ENCODE results near the gene CTSF. TPM values are rescaled to one million over a fixed set of nuclear protein-coding genes. Genes with fewer than 3 reads are reported as not detected.

CTSF gene
- total and polyA plus RNA-seq, 2 donors (not counting 1 experiment from before 2014, with no cell fraction given), result 16.6 to 20.9 TPM

- TF ChIP-seq, protein P1, sequence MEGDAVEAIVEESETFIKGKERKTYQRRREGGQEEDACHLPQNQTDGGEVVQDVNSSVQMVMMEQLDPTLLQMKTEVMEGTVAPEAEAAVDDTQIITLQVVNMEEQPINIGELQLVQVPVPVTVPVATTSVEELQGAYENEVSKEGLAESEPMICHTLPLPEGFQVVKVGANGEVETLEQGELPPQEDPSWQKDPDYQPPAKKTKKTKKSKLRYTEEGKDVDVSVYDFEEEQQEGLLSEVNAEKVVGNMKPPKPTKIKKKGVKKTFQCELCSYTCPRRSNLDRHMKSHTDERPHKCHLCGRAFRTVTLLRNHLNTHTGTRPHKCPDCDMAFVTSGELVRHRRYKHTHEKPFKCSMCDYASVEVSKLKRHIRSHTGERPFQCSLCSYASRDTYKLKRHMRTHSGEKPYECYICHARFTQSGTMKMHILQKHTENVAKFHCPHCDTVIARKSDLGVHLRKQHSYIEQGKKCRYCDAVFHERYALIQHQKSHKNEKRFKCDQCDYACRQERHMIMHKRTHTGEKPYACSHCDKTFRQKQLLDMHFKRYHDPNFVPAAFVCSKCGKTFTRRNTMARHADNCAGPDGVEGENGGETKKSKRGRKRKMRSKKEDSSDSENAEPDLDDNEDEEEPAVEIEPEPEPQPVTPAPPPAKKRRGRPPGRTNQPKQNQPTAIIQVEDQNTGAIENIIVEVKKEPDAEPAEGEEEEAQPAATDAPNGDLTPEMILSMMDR (IDR thresholded peaks at IDR 0.05), result no peak
- no peak for TF ChIP-seq EZH2 (IDR thresholded peaks at IDR 0.05; ENCODE audit: borderline replicate concordance, insufficient read depth, low read depth, low read length, poor library complexity, severe bottlenecking)
Measured at GRCh38 chr11:66554602-66555001, 13.8 kb downstream of the CTSF start.

GRCh38 chr11:66550887-66551286, 17.5 kb downstream of the CTSF start:
- TF ChIP-seq, protein P1 (IDR thresholded peaks at IDR 0.05), result no peak
- TF ChIP-seq EZH2 (IDR thresholded peaks at IDR 0.05; ENCODE audit: borderline replicate concordance, insufficient read depth, low read depth, low read length, poor library complexity, severe bottlenecking), result no peak
- no peak overlapping the region for H3K27ac ChIP-seq (ENCODE audit: low read length in 2 of 2)

More at GRCh38 chr11:66554602-66555001, 13.8 kb downstream of the CTSF start:
- Histone ChIP-seq H4K20me1 (ENCODE audit: control insufficient read depth, insufficient read depth, low read length, poor library complexity, severe bottlenecking) (no peaks in the 10 kb centered on the region), H3K9ac (ENCODE audit: low read length) (no peak overlapping the region), H3K4me3 (ENCODE audit: control extremely low read depth in 1 of 5, extremely low read depth in 1 of 5, insufficient read depth in 1 of 5, low read depth in 2 of 5, low read length in 4 of 5) (no peak overlapping the region), H3K27ac (ENCODE audit: low read length in 2 of 2) (no peak overlapping the region), H2AFZ (ENCODE audit: insufficient read depth, low read depth, low read length, poor library complexity, severe bottlenecking) (no peak overlapping the region), H3K4me2 (replicated peaks; ENCODE audit: low read depth, low read length, poor library complexity, severe bottlenecking) (no peak overlapping the region), H3K9me3 (ENCODE audit: control extremely low read depth in 1 of 3, control insufficient read depth in 2 of 3, insufficient read depth in 1 of 3, low read length in 2 of 3) (peaks cover 0 to 4% (median 0%) of the 10 kb centered on the region in 3 donors), H3K36me3 (replicated peaks in 1 of 2; ENCODE audit: control extremely low read depth in 1 of 2, control insufficient read depth in 1 of 2, extremely low read depth in 1 of 2, insufficient read depth in 2 of 2, low read length in 1 of 2) (no peaks in the 10 kb centered on the region), H3K27me3 (replicated peaks in 1 of 4; ENCODE audit: control extremely low read depth in 1 of 4, control insufficient read depth in 3 of 4, insufficient read depth in 4 of 4, low read length in 3 of 4) (peaks cover 0 to 18% (median 0%) of the 10 kb centered on the region in 4 experiments), H3K4me1 (ENCODE audit: control insufficient read depth in 2 of 2, insufficient read depth in 2 of 2, low read length in 2 of 2) (peaks cover 5 to 6% of the 10 kb centered on the region in 2 donors), H3K79me2 (ENCODE audit: control insufficient read depth, insufficient read depth, low read length) (no peaks in the 10 kb centered on the region)
- DNase-seq, result no peak
- ATAC-seq (ENCODE audit: low read depth), result no peak
- Mint-ChIP-seq H3K4me1 (peaks cover 2% of the 10 kb centered on the region), H3K4me3 (no peak overlapping the region), H3K27ac (no peak overlapping the region), H3K9me3 (ENCODE audit: insufficient read depth) (no peaks in the 10 kb centered on the region), H3K27me3 (peaks cover 16% of the 10 kb centered on the region)
- POLR2A ChIA-PET, result no interaction called here
- intact Hi-C loops (cut with micrococcal nuclease), result no loop called here
- CTCF ChIA-PET, result no interaction called here
- WGBS (ENCODE audit: insufficient coverage), result 88% methylated on average over 5 of the region's 5 CpGs

More at GRCh38 chr11:66550887-66551286, 17.5 kb downstream of the CTSF start:
- H3K79me2 ChIP-seq (ENCODE audit: control insufficient read depth, insufficient read depth, low read length), result peaks cover under 1% of the 10 kb centered on the region
- no peak overlapping the region for H3K4me3 ChIP-seq (ENCODE audit: control extremely low read depth in 1 of 5, extremely low read depth in 1 of 5, insufficient read depth in 1 of 5, low read depth in 2 of 5, low read length in 4 of 5)
- no peak overlapping the region for H3K4me3 Mint-ChIP-seq
- no peak overlapping the region for H2AFZ ChIP-seq (ENCODE audit: insufficient read depth, low read depth, low read length, poor library complexity, severe bottlenecking)
- no peaks in the 10 kb centered on the region for H4K20me1 ChIP-seq (ENCODE audit: control insufficient read depth, insufficient read depth, low read length, poor library complexity, severe bottlenecking)
- WGBS (ENCODE audit: insufficient coverage), result 83% methylated on average over 4 of the region's 4 CpGs
- CTCF ChIA-PET, result no interaction called here
- no peak overlapping the region for H3K27ac Mint-ChIP-seq
- H3K4me1 ChIP-seq (ENCODE audit: control insufficient read depth in 2 of 2, insufficient read depth in 2 of 2, low read length in 2 of 2), result peaks cover 5 to 10% of the 10 kb centered on the region in 2 donors
- intact Hi-C loops (cut with micrococcal nuclease), result no loop called here
- H3K9ac ChIP-seq (ENCODE audit: low read length), result no peak overlapping the region
- H3K4me1 Mint-ChIP-seq, result peaks cover 7% of the 10 kb centered on the region
- H3K27me3 Mint-ChIP-seq, result peaks cover 4% of the 10 kb centered on the region
- DNase-seq (no peak), ATAC-seq (ENCODE audit: low read depth) (no peak)
- H3K27me3 ChIP-seq (replicated peaks in 1 of 4; ENCODE audit: control extremely low read depth in 1 of 4, control insufficient read depth in 3 of 4, insufficient read depth in 4 of 4, low read length in 3 of 4), result peaks cover 0 to 3% (median 0%) of the 10 kb centered on the region in 4 experiments
- no peak overlapping the region for H3K4me2 ChIP-seq (replicated peaks; ENCODE audit: low read depth, low read length, poor library complexity, severe bottlenecking)
- no peaks in the 10 kb centered on the region for H3K9me3 ChIP-seq (ENCODE audit: control extremely low read depth in 1 of 3, control insufficient read depth in 2 of 3, insufficient read depth in 1 of 3, low read length in 2 of 3)
- POLR2A ChIA-PET, result no interaction called here
- no peaks in the 10 kb centered on the region for H3K36me3 ChIP-seq (replicated peaks in 1 of 2; ENCODE audit: control extremely low read depth in 1 of 2, control insufficient read depth in 1 of 2, extremely low read depth in 1 of 2, insufficient read depth in 2 of 2, low read length in 1 of 2)
- no peaks in the 10 kb centered on the region for H3K9me3 Mint-ChIP-seq (ENCODE audit: insufficient read depth)
